ENCODE results near the gene CCDC88B.
"Not testable (repeated sequence)": the region's sequence is repeated elsewhere in the genome, so short reads cannot be mapped to it uniquely, and the experiment has no call there.

The CCDC88B gene

DNA sequence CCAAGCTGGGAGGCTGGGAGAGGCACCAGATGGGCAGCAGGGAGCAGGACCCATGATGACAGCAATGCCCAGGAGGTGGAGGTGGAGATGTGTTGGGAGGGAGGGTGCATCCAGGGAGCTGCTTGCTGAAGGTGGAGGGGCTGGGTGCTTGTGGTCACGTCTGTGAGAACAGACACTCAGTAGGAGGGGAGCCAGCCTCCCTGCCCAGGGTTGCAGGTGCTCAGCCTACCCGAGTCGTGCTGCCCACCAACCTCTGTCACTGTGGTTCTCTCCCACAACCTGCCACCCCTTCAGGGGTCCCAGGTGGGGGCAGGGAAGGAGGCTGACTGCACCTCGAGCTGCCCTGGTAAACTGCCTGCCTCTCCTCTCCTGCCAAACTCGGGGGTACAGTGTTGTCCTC, 16.6 kb upstream of the CCDC88B start:
- DNase-seq (ENCODE audit: low spot score), result no peak

DNA sequence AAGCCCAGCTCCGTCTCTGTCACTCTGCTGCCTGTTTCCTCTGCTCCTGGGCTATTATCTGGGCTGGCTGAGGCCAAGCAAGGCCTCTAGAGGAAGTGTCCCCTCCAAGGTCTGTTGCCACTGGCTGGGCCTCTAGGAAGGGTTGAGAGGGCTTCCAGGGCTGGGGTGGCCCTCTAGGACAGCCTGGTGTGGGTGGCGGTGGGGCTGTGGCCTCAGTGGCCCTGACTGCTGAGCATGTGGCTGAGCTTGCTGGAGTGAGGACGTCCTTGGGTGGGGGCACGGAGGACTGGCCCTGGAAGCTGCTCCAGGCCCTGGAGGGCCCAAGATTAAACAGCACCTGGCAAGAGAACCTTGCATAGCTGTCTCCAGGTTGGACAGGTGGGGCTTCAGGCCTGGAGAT, 16.0 kb upstream of the CCDC88B start:
- not testable (repeated sequence) for DNase-seq (ENCODE audit: low spot score)

DNA sequence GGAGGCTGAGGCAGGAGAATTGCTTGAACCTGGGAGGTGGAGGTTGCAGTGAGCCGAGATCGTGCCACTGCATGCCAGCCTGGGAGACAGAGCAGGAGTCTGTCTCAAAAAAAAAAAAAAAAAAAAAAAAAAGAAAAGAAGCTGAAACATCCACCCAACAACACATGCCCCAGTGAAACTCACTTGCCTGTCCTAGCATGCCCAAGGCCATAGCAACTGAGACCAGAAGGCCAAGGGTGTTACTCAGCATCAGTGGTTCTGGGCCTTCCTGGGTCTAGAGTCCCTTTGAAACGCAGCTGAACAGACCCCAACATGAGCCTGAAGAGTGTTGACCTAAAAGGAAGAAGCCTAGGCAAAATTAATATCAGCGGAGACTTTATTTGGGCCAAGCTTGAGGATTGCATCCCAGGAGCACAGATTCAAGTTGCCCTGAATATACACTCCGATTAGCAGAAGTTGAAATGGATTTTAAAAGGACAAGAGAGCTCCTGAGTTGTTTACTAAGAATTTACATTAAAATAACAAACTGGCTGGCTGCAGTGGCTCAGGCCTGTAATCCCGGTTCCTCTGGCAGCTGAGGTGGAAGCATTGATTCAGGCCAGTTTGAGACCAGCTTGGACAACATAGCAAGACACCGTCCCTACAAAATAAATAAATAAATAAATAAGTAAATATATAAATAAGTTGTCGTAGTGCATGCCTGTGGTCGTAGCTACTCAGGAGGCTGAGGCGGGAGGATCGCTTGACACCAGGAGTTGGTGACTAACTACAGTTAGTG, 15.1 kb upstream of the CCDC88B start:
- DNase-seq (ENCODE audit: low spot score), result no peak

DNA sequence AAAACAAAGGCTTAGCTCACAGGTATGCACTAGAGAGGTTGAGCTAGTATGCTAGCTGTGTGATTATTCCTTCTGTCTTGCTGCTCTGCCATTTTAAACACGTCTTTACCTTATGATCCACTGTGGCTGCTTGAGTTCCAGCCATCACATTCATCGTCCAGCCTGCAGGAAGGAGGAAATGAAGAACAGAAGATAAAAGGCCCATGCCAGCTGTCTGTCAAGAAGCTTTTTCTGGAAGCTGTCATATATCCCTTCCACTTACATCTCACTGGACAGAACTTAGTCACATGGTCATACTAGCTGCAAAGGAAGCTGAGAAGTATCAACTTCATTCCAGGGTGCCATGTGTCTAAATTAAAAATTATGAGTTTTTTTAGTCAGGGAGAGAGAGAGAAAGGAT, 12.6 kb upstream of the CCDC88B start:
- DNase-seq (ENCODE audit: low spot score), result no peak

DNA sequence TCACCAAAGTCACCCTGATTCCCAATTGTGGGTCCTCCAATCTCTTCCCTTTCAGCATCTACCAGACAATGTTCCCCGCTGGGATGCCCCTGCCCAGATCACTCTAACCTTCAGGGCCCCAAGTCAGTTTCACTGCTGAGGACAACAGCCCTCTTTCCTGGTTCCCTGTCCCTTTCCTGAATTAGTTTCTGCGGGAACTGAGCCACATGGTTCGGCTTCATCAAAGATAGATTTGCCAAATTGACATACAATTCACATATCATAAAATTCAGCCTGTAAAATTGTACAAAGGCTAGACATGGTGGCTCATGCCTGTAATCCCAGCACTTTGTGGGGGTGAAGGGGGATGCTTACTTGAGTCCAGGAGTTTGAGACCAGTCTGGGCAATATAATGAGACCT, 12.0 kb upstream of the CCDC88B start:
- DNase-seq (ENCODE audit: low spot score), result no peak

DNA sequence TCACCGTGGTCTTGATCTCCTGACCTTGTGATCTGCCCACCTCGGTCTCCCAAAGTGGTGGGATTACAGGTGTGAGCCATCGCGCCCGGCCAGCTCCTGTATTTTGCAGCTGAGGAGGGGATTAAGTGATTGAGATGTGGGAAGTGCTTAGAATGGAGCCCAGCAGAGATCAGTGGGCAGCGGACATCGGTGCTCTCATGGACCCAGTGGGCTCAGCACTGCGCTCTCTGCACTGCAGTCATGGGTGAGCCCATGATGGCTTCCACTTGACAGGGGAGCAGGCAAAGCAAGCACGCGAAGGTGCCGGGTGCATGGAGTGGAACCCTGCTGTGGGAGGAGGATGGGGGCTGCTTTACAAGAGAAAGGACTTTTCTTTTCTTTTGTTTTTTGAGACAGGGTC, 9.1 kb upstream of the CCDC88B start:
- no peak for DNase-seq (ENCODE audit: low spot score)

DNA sequence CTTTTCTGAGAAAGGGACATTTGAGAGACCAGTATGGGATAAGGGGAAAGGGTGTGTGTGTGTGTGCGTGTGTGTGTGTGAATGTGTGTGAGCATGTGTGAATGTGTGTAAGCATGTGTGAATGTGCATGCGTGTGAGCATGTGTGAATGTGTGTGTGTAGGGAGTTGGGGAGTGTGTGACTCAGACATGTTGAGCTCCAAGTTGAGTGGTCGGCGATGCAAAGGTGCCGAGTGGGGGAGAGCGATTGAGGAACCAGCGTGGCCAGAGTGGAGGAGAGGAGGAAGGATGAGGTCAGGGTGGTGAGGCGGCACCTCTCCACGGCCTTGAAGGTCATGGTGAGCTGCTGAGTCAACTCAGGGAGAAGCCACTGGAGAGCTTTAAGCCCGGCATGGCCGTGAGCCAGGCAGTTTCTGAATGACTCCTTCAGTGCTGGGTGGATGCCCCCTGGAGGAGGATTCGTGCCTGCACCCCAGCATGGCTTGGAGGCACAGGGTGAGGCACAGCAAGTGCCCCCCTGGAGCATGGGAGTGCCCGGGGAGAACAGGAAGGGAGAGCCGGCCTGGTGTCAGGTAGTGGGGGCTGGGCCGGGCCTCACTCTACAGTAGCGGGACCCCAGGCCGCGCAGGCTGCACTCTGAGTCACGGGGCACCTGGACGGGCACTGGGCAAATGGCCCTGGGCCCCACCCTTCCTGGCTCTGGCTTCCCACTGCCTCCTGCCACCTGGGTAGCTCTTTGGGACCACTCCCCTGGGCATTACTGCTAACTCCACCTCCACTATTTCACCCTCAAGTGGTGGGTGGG, 8.2 kb upstream of the CCDC88B start:
- peak; percentile 78 for DNase-seq (ENCODE audit: low spot score)

DNA sequence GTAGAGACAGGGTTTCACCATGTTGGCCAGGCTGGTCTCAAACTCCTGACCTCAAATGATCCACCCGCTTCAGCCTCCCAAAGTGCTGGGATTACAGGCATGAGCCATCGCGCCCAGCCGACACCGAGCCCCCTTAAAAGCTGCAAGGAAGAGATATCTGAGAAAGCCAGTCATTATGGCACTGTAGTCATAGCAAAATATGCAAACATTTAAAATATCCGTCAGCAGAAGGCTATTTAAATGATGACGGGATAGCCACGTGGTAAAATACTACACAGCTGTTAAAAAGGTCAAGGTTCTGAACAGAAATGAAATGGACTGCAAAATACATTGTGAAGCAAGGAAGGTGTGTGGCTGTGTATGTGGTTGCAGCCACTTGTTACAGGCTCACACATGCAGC, 6.4 kb upstream of the CCDC88B start:
- no peak for DNase-seq (ENCODE audit: low spot score)

DNA sequence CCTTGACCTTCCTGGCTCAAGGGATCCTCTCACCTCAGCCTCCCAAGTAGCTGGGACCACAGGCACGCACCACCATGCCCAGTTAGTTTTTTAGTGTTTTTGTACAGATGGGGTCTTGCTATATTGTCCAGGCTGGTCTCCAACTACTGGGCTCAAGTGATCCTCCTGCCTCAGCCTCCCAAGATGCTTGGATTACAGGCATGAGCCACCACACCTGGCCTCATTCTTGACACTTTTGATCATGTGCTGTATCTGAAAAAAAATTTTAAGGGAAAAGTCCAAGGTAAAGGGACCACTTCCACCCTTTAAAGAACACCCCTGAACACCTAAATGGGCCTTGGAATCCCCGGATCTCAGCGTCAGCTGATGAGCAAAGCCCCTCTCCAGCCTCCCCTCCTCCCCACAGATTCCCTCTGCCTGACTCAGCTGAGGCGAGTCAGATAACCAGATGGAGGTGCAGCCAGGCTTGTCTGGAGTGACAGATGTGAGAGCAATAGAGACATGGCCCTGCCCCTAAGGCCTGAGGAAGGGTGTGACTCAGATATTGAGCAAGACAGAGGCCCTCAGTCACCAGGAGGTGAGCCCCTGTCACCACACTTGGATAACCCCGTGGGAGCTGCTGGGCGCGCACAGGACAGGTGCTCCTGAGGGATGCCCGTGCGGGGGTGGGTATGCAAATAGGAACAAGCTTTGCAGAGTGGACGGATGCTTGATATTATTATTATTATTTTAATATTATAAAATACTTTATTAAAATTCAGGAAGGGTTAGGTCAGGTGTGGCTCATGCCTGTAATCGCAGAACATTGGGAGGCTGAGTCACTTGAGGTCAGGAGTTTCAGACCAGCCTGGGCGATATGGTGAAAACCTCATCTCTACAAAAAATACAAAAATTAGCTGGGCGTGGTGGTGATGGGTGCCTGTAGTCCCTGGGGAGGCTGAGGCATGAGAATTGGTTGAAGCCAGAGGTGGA, 5.0 kb upstream of the CCDC88B start:
- peak; percentile 83 for DNase-seq (ENCODE audit: low spot score)

DNA sequence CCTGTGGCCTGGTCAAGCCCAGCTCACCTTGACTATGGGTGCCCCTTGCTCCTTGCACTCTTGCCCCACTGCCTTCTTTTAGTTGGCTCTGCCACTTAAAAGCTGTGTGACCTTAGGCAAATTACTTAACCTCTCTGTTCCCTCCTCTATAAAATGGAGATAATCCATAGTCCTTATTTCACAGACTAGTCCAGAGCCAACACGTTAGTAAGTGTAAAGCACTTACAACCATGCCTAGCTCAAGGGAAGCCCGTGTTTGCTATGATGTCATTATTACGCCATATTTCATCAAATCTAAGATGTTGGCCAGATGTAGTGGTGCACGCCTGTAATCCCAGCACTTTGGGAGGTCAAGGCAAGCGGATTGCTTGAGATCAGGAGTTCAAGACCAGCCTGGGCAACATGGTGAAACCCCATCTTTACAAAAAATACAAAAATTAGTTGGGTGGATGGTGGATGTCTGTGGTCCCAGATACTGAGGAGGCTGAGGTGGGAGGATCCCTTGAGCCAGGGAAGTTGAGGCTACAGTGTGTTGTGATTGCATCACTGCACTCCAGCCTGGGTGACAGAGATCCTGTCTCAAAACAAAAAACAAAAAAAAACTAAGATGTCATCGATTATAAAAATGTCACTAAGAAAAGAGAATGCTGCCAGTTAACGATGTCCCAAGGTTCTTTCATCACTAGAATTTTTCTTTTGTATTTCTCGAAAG, 2.3 kb upstream of the CCDC88B start:
- DNase-seq (ENCODE audit: low spot score), result no peak

DNA sequence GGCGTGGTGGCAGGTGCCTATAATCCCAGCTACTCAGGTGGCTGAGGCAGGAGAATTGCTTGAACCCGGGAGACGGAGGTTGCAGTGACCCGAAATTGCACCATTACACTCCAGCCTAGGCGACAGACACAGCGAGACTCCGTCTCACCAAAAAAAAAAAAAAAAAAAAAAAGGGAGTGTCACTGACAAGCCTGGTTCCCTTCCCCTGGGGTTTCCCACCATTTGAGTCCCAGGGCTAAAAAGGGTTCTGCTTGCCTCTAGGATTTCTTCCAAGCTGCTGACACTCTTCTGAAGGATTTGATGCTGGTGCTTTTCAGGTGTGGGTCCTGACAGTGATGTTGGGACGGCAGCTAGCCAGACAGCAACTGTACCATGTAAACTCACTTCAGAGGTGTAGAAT, 1.3 kb upstream of the CCDC88B start:
- no peak for DNase-seq (ENCODE audit: low spot score)

DNA sequence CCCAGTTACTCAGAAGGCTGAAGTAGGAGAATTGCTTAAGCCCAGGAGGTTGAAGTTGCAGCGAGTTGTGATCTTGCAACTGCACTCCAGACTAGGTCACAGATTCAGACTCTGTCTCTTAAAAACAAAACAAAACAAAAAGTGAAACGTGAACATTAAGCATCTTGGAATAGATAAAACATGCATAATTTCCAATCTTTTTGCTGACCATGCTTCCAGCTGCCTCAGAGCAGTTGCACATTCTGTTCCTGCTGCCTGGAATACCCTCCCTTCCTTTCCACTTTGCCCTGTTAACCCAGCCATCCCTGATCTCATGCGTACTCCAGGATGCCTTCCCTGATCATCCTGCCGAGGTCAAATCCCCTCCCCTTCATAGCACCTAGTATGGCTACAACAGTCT, 718 bp upstream of the CCDC88B start:
- DNase-seq (ENCODE audit: low spot score), result no peak

DNA sequence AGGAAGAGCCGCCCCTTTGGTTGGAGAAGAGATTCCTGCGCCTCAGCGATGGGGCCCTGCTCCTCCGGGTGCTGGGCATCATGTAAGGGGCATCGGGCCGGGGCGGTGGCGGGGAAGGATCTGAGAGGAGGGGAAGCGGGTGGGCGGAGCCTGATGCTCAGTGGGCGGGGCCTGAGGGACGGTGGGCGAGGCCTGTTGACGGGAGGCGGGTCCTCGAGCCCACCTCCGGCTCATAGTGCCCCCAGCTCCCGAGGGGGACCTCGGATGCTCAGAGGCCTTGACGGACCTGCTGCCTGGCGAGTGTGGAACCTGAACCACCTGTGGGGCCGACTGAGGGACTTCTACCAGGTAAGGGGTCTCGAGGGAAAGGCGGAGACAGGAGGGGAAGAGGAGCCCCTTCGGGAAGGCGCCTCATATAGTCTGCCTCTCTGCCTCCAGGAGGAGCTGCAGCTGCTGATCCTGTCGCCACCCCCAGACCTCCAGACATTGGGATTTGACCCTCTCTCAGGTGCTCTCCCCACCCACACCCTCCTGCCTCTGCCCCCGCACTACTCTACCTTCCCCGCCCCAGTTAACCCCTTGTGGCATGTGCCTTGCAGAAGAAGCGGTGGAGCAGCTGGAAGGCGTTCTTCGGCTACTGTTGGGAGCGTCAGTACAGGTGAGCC, 799 bp downstream of the CCDC88B start:
- DNase-seq (ENCODE audit: low spot score), result no peak

DNA sequence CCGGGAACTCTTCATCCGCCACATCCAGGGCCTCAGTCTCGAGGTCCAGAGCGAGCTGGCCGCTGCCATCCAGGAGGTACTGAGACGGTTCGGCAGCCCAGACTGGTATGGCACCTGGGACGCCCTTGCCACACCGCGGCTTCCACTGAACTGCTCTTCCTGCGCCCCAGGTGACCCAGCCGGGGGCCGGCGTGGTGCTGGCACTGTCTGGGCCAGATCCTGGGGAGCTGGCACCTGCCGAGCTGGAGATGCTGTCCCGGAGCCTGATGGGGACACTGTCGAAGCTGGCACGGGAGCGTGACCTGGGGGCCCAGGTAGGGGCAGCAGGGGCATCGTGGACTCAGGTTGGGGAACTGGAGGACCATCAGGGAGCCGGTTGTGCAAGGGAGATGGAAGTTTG, 1.4 kb downstream of the CCDC88B start:
- no peak for DNase-seq (ENCODE audit: low spot score)

DNA sequence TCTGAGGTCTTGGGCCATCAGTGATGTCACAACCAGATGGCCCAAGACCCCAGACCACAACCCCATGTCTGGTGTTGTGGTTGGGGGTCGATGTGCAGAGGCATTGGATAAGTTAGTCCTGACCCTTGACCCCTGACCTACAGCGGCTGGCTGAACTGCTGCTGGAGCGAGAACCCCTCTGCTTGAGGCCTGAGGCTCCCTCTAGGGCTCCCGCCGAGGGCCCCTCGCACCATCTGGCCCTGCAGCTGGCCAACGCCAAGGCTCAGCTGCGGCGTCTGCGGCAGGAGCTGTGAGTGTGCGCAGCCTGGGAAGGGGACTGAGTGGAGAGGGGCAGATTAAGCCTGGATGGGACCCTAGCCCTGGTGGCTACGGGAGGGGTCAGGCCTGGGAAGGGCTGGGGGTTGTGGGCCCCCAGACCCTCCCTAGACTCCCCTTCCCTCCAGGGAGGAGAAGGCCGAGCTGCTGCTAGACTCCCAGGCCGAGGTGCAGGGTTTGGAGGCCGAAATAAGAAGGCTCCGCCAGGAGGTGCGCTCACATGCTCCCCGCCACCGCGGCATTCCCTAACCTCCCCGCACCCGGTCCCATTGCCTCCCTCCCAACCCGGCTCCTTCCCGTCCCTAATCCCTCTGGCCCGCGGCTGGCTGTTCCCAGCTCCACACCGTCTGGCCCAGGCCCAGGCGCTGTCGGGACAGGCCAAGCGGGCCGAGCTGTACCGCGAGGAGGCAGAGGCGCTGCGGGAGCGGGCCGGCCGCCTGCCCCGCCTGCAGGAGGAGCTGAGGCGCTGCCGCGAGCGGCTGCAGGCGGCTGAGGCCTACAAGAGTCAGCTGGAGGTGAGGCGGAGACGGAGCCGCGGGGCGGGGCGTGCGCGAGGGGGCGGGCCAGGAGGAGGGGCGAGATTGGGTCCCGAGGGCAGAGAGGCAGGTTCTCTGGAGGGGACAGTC, 2.1 kb downstream of the CCDC88B start:
- peak; percentile 73 for DNase-seq (ENCODE audit: low spot score)

DNA sequence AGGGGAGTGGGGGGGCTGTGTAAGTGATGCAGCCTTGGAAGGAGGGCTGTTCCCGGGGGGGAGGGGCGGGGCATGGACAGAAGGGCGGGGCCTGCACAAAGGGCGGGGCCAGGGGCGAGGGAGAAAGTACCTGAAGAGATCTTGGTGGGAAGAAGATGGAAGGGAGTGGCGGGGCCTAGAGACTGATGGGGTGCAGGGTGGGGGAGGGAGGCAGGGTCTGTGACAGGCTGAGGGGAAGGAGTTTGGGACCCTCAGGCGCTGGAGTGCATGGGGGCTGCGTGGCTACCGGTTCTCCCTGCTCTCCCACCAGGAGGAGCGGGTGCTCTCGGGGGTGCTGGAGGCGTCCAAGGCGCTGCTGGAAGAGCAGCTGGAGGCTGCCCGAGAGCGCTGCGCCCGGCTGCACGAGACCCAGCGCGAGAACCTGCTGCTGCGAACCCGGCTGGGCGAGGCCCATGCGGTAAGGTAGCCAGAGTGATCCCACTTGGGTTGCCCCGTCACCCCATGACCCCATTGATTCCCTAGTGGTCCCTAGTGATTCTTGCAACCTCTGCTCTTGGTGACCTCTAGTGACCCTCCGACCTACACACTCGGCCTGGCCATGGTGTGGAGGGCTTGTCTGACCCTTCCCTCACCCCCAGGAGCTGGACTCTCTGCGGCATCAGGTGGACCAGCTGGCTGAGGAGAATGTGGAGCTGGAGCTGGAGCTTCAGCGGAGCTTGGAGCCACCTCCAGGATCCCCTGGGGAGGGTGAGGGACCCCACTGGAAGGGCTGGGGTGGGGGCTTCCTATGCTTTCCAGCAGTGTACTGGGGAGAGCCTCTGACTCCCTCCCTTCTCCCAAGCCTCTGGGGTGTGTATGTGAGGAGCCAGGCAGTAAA, 3.1 kb downstream of the CCDC88B start:
- DNase-seq (ENCODE audit: low spot score), result no peak

DNA sequence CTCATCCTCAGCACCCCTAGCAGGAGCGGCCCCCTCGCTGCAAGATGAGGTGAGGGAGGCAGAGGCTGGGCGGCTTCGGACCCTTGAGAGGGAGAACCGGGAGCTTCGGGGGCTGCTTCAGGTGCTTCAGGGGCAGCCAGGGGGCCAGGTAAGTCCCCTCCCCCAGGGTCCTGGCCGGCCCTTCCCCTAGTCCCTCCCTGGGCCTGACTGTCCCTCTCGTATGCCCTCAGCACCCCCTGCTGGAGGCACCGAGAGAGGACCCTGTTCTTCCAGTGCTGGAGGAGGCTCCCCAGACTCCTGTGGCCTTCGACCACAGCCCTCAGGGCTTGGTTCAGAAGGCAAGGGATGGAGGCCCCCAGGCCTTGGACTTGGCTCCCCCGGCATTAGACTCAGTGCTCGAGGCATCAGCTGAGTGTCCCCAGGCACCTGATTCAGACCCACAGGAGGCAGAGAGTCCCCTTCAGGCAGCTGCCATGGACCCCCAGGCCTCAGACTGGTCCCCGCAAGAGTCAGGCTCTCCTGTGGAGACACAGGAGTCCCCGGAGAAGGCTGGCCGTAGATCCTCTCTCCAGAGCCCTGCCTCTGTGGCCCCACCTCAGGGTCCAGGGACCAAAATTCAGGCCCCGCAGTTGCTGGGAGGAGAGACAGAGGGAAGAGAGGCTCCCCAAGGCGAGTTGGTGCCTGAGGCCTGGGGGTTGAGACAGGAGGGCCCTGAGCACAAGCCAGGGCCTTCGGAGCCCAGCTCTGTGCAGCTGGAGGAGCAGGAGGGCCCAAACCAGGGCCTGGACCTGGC, 4.0 kb downstream of the CCDC88B start:
- DNase-seq (ENCODE audit: low spot score), result no peak

DNA sequence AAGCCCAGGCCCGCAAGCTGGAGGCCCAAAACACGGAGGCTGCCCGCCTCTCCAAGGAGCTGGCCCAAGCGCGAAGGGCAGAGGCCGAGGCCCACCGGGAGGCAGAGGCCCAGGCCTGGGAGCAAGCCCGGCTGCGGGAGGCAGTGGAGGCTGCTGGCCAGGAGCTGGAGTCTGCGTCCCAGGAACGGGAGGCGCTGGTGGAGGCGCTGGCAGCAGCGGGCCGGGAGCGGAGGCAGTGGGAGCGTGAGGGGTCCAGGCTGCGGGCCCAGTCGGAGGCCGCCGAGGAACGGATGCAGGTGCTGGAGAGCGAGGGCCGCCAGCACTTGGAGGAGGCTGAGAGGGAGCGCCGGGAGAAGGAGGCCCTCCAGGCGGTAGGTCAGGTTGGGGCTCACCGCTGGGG, 4.8 kb downstream of the CCDC88B start:
- no peak for DNase-seq (ENCODE audit: low spot score)

Data from kidney capillary endothelial cell (primary cell).